Measurements from ENCODE around the gene PSMC3.

GRCh38 chr11:47442514-47442913, 16.3 kb upstream of the PSMC3 start:
- TF ChIP-seq CTCF (conservative IDR thresholded peaks at IDR 0.05; ENCODE audit: low read depth, low read length) (no peak), EZH2 (IDR thresholded peaks at IDR 0.05; ENCODE audit: low read length, unreplicated experiment) (no peak), EZH2phosphoT487 (IDR thresholded peaks at IDR 0.05; ENCODE audit: borderline replicate concordance, low read length) (no peak)
